HG02981 (cell line): ENCODE results near the gene FAM156A.
"Not testable (repeated sequence)": the region's sequence is repeated elsewhere in the genome, so short reads cannot be mapped to it uniquely, and the experiment has no call there.

Source experiments
- ATAC-seq: cut with Tn5 transposase; IDR thresholded peaks from one replicate; pipeline ENCODE4 v1.9.1; 2021; ENCODE audit warnings: mild to moderate bottlenecking, moderate library complexity; ENCODE audit not compliant: unreplicated experiment

FAM156A gene, protein sequence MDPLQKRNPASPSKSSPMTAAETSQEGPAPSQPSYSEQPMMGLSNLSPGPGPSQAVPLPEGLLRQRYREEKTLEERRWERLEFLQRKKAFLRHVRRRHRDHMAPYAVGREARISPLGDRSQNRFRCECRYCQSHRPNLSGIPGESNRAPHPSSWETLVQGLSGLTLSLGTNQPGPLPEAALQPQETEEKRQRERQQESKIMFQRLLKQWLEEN

DNA sequence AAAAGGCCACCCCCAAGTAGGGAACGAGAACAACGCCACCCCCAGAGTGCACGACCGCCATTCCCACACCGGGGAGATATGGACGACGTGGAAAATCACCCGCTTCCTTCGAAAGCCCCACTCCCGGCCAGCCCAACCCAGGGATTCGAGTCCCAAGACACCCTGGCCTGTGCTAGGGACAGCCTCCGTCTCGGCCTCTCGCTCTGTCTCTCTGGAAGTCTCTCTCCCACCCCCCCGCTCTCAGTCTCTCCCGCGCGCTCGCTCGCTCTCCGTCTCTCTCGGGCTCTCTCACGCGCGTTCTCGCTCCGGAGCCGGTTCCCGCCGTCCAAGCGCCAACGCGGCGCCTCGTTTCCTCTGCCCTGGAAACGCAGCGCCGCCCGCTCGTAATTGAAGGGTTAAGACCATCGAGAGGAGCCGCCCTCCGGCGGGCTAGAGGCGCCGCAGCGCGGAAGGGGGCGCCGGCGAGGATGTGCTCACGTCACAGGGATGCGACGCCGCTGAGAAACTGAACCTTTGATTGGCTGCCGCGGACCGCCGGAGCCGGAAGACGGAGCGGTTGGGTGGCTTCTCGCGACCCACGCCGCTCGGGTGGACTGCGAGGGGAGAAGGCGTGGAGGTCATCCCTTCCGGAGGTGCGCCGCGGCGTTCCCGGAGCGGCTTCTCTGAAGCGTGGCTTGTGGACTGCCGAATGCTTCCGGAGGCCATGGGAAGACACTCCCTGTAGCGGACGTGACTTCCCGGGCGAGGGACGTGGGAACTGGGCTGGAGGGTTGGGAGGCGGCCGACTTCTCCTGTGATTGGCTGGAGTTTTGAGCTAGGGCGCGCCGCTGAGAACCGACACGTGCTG is at the start of gene FAM156A:
FAM156A (minus strand) TSS at position 406 of the 847 bp plus-strand sequence. CDS start 9,930 bp downstream, outside the sequence.
- peak; percentile 79 for ATAC-seq

DNA sequence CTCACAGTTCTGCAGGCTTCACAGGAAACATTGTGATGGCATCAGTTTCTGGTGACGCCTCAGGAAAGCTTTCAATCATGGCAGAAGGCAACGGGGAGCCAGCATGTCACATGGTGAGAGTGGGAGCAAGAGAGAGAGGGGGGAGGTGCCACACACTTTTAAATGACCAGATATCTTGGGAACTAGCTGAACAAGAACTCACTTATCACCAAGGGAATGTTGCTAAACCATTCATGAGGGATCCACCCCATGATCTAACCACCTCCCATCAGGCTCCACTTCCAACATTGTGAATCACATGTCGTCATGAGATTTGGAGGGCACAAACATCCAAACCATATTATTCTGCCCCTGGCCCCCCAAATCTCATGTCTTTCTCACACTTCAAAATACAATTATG is 47.0 kb upstream of the FAM156A start:
- ATAC-seq, result no peak

DNA sequence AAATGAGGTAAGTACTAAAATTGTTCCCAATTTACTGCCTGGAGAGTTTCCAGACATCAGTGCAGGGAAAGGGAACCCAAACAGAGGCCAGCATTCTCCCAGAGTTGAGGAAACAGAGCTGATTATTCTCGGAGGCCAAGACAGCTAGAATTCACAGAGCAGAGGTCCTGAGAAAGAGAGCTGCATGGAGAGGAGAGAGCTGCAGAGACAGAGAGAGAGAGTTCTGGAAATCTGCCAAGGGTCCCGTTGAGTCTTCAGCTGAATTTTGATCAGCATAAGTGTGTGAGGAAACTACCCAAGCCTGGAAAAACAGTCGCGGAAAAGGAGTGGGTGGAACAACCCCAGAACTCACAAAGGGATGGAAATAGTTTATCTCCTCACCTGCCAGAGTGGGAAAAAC is 46.5 kb upstream of the FAM156A start:
- ATAC-seq, result no peak

DNA sequence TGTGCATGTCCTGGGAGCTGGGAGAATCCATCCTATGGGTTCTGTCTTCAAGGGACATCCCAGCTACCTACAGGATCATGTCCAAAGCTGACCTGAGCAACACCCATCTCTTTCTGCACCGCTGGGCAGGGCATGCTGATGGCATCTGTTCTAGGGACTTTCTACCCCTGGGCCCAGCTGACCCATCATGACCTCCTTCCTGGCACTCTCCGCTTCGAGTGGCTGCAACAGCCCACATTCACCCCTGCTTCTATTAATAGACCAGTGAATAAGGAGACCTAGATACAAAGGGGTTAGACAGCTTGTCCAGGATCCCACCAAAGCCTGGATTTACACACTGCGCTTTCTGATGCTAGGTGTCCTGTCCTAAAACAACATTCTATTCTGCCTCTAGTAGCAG is 45.7 kb upstream of the FAM156A start:
- ATAC-seq, result no peak

DNA sequence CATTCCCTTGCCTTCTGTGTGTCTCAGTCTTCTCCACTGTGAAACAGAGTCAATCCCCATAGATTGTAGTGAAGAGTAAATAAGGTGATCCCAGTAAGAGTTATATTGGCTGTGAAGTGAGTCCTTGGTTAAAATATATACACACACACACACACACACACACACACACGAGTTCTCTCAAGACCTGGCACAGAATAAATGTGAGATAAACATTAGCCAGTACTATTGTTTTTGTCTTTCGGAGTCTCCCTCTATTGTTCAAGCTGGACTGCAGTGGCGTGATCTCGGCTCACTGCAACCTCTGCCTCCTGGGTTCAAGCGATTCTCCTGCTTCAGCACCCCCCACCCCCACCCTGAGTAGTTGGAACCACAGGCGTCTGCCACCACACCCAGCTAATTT is 44.8 kb upstream of the FAM156A start:
- ATAC-seq, result no peak

DNA sequence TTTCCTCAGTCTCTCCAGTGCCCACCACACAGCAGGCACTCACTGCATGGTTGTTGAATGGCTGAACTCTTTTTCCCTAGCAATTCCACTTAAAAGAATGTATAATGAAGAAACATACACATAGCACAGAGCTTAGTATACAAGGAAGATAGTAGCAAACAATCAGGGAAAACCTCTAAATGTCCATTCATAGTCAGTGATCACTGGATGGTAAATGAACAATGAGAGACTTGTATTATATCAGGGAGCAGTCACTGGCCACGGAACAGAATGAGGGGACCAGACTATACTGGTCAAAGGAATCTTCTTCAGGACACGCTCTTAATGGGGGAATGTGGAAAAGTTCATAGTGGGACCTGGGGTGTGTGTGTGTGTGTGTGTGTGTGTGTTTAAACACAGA is 43.6 kb upstream of the FAM156A start:
- ATAC-seq, result no peak

DNA sequence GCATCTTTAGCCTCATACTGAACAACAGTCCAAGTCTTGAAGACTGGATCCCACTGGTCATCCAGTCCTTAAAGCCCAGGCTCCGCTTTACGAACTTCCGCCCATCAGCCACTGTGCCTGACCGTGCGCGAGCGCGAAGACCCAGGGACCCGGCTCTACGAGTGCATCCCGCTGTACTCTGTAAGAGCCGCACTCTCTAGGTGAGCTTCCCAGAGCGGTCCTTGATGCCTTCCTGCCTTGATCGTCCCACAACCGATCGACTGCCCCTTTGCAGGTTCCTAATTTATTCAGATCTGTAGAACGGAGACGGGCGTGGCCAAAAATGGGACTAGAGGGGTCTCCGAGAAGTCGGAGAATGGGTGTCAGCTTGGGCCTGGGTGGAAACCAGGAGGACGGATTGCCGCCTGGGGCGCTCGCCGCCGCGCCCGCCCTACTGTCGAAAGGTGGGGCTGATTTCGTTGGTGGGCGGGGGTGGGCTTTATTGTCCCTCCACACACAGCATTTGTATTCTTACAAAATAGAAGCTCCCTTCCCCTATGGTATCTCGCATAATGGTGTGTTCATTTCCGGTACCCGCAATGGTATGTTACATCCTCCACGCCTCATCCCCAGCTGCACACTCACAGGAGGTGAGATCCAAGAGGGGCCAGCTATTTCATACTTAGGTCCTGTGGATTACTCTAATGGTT is 42.3 kb upstream of the FAM156A start:
- no peak for ATAC-seq

DNA sequence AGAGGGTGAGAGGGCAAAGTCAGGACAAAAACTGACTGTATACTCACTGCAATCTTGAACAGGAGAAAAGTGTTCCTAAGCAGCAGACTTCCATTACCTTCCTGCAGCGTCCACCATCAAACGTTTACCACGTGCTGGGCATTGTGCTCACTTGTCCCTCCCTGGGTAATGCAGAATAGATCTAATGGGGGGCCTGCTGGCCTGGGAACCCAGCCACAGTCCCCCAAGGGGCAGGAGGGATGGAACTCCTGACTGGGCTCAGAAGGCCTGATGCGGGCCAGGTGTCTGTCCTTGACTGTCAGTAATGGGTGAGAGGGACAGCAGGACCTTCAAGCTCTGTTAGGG is 37.6 kb upstream of the FAM156A start:
- ATAC-seq, result no peak

DNA sequence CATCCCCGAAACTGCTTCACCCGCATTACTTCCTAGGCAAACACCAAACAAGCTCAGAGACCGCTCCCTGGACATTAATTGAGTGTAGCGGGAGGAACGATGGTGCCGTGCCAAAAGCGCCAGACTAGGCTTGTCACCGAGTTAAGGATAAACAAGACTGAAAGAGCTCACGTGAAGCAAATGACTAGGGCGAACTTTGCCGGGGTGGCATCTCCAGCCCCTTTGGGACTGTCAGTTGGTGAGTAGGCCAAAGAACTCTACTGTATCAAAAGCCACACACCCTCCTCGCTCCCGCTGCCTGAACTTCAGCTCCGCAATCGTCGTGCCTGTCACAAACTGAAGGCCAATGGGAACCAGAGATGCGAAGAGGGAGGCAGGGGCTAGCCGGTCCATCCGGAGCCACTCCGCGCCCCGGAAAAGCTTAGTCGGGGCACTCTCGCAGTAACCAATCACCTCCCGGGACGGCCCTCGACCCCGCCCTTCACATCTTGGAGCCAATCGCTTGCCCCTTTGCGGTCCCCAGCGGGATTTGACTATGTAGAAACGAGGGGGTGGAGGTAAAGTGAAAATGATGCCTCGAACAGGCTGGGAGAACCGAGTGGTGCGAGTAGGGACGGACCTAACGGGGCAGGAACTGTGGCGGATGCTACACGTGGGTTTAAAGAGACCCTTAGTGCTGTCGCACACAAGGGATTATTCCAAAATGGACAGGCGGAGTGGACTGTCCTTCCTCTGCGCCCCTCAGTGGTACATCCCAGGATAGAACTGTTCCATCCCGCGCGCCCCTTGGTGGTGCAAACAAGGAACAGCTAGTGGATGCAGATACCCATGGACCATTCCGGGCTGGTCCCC is 37.0 kb upstream of the FAM156A start:
- peak; percentile 96 for ATAC-seq

DNA sequence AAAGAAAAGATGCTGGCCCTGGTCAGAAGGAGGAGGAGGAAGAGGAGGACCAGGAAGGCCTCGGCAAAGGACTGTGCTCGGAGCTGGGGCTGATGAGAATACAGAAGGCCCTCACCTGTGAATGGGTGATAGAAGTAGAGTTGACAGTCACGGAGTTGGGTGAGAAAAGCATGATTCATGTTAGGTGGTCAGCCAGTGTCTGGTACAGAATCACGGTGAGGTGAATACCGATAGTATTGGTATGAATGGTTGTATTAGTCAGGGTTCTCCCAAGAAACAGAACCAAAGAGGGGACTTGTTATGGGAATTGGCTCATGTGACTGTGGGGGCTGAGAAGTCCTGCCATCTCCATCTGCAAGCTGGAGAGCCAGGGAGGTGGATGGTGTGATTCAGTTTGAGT is 32.5 kb upstream of the FAM156A start:
- ATAC-seq, result no peak

DNA sequence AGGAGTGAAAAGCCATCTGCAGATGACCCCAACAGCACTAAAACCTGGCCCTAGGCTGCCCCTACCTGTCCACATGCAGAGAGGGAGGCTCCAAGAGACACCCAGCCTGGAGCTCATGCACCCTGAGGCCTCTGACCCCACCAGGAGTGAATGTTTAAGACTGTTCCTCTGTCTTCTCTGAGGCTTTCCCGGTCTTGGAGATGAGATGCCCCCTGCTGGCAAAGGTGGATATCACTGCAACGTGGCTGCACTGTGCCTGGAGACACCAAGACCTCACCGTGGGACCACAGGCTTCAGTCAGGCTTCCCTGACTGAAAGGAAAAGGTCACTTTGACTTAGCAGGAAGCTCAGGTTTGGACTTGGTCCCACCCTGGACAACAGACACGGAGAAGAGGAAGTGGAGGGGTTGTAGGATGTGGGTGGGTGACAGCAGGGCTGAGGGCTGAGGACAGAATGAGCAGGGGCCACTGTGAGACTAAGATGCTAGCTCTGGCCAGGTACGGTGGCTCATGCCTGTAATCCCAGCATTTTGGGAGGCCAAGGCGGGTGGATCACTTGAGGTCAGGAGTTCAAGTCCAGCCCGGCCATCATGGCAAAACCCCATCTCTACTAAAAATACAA is 31.8 kb upstream of the FAM156A start:
- ATAC-seq, result peak; percentile 80

DNA sequence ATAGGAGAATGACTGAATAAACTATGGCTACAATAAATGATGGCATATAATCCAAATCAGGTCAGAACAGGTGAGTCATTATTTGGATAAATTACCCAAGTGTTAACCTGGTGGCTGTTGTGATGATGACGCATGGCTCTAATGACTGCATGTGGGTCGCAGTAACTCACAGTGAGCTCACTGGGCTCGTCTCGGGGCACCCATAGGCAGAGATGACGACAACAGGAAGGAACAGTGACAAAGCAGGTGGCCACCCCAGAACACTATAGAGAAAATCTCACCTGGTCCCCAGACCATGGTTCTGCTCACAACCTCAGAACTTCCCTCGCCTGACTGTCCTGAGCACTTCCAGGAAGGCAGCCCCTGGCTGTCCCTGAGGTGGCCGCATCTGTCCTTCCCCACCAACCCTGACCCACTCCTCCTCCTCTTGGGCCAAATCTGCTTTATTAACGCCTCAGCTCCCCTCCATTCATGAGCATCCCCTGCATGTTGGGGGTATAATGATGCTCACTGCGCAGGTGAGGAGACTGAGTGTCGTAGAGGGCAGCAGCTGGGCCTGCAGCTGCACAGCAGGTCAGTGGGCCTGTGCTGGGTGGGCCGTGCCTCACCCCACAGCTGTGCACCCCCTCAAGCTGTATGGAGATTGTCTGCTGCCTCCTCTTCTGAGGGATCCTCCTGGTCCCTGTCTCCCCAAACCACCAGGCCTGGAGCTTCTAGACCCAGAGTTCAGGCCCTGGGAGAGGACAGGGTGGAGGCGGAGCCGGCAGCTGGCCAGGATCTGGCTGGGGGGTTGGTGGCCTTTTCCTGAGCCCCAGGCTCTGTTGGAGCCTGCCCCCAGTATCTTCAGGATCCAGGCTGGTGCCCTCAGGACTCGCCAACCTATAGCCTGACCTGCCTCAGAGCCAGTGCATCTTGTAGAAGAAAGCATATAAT is 30.9 kb upstream of the FAM156A start:
- no peak for ATAC-seq

DNA sequence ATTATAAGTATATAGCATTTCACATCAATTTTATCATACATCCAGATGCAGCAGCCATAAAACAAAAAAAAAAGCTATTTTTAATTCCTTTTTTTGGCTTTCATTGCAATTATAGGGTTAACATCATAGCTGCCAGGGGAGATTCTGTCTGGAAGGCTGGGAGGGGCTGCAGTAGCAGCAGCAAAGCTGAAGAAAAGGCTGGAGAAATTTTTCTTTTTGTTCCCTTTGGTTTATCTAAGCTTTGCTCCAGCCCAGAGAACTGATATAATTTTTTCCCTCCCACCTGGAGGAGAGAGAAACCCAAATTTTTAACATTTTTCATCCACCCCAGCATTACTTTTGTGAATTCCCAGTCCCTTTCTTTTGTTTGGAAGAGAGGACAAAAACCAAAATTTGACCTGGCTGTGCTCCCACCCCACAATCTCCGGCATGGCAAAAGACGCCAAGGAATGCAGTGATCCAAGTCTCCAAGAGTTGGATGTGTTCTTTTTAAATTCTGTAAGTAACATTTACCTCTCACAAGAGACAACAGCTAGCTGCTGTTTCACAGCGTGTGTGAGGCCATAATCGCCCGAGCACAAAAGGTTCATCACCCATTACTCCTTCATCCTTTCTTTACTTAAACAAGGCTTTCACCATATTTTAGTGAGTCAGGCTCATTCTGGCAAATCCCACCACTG is 25.1 kb upstream of the FAM156A start:
- no peak for ATAC-seq

DNA sequence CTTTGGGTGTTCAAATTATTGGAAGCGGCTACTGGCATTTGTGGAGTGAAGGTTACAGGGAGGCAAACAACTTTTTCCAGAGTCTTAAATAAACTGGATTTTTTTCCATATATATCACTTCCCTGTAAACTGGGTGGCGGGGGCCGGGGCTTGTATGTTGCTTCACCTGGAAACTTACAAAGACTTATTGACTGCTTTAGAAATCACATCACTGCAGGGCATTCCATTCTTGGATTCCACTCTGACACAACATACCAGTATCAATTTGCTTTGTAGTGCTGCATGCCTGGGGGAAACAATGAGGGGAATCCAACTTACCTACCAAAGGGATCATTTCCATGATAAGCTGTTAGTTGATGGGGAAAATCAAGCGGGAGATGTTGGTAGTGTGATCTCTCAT is 21.7 kb upstream of the FAM156A start:
- no peak for ATAC-seq

DNA sequence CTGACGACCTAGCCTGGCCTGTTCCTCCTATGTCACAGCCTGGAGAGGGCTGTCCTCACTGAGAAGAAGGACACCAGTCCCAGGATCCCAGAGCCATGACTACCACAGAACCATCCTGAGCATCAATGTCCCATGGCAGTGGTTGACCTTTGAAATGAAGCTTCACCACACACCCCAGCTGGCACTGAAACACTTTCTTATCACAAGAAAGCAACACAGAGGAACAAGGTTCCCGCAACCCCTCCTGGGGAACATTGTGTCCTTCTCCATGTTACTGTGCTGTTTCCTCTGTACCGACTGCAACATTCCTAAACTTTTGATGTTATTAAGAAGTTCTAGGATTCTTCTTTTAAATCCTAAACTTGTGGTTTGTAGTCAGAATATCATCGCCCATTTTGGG is 21.2 kb upstream of the FAM156A start:
- no peak for ATAC-seq

DNA sequence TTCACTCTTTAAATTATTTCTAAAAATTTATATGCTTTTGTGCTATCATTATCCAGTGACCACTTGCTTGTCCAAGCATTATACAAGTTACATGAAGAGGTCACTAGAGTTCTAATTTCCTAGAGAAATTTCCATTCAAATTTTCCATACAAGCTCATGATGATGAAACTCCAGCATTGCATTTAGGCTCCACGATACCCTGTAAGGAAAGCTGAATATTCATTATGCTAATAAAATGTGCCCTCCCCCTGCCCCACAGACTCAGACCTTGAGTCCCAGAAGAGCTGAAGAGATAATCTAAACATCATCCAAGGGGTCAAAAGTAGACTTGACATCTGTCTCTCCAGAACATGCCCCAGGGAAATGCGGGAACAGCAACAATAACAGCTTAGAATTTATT is 19.6 kb upstream of the FAM156A start:
- ATAC-seq, result no peak

DNA sequence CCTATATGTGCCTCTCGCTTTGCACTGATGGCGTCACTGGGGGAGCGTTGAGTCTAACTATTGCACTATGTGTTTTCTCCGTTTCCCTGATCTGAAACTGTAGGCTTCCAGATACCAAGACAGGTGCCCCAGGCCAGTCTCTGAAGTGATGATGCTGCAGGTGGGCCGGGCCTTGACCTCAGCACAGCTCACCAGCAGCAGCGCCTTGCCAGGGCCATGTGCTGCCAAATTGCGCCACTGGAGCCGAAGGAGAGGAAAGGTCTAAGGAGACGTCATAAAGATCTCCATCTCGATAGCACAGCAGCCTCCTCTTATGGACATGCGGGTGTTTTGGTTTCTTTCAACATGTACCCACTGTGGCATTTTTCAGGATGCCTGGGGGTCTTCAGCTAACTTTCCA is 17.3 kb upstream of the FAM156A start:
- ATAC-seq, result not testable (repeated sequence)

DNA sequence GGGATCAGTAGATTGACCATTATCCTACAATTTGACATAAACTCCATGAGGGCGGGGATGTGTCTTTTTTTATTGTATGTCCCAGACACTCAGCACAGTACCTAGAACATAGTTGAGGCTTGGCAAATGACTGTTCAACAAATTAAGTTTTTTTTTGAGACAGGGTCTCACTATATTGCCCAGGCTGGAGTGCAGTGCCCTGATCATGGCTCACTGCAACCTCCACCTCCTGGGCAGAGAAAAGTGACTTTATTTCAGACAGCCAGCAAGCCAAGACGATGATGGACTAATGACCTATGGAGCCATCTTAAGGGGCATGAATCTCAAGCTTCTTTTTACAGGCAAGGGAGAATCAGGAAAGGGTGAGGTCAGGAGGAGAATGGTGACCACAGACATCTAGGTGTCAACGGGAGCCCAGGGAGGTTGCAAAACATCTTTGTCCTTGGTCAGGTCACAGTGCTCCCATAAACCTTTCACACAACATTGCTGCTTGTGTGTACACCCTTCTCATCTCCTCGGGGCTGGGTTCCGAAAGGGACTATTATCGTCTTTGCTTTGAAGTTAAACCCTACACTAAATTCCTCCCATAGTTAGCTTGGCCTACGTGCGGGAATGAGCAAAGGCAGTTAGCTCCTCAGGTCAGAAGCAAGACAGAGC is 16.1 kb upstream of the FAM156A start:
- ATAC-seq, result not testable (repeated sequence)
